IPS-11a (cell line): ENCODE results near the gene YAF2.

Experiments
- H3K4me3 ChIP-seq: one replicate; pipeline ENCODE4 v1.5.1; 2013; ENCODE audit warnings: low read depth, low read length, control low read depth

The YAF2 gene

GRCh38 chr12:42238240-42239140 is at the start of gene YAF2:
Gene YAF2, minus strand, starts transcription at chr12:42238248. Its CDS starts 68 bp downstream, at chr12:42238180.
- peak within 1 kb of the TSS; percentile 43 for H3K4me3 ChIP-seq

- H3K4me3 ChIP-seq, result no peak overlapping the region
These were observed 48.7 kb upstream of the YAF2 start for GRCh38 chr12:42286741-42287140.

GRCh38 chr12:42285431-42285830 is 47.4 kb upstream of the YAF2 start:
- H3K4me3 ChIP-seq, result no peak overlapping the region

- no peak overlapping the region for H3K4me3 ChIP-seq
These were observed 46.8 kb upstream of the YAF2 start for GRCh38 chr12:42284876-42285275.

GRCh38 chr12:42284157-42284556 is 46.1 kb upstream of the YAF2 start:
- no peak overlapping the region for H3K4me3 ChIP-seq

GRCh38 chr12:42283739-42284138 is 45.7 kb upstream of the YAF2 start:
- H3K4me3 ChIP-seq, result no peak overlapping the region

- H3K4me3 ChIP-seq, result no peak overlapping the region
These were observed 44.2 kb upstream of the YAF2 start for GRCh38 chr12:42282294-42282693.

- no peak overlapping the region for H3K4me3 ChIP-seq
These were observed 43.8 kb upstream of the YAF2 start for GRCh38 chr12:42281844-42282243.

GRCh38 chr12:42281278-42281677 is 43.2 kb upstream of the YAF2 start:
- H3K4me3 ChIP-seq, result no peak overlapping the region

- no peak overlapping the region for H3K4me3 ChIP-seq
These were observed 40.1 kb upstream of the YAF2 start for GRCh38 chr12:42278128-42278510.

- H3K4me3 ChIP-seq, result no peak overlapping the region
These were observed 39.5 kb upstream of the YAF2 start for GRCh38 chr12:42277396-42278127.

- no peak overlapping the region for H3K4me3 ChIP-seq
These were observed 37.5 kb upstream of the YAF2 start for GRCh38 chr12:42275499-42275898.

GRCh38 chr12:42273706-42274105 is 35.7 kb upstream of the YAF2 start:
- H3K4me3 ChIP-seq, result no peak overlapping the region

GRCh38 chr12:42270596-42270995 is 32.5 kb upstream of the YAF2 start:
- H3K4me3 ChIP-seq, result no peak overlapping the region

GRCh38 chr12:42267413-42268190 is 29.6 kb upstream of the YAF2 start:
- H3K4me3 ChIP-seq, result no peak overlapping the region

GRCh38 chr12:42266579-42267230 is 28.7 kb upstream of the YAF2 start:
- H3K4me3 ChIP-seq, result no peak overlapping the region

GRCh38 chr12:42262271-42262670 is 24.2 kb upstream of the YAF2 start:
- no peak overlapping the region for H3K4me3 ChIP-seq

GRCh38 chr12:42261708-42262107 is 23.7 kb upstream of the YAF2 start:
- H3K4me3 ChIP-seq, result no peak overlapping the region

- no peak overlapping the region for H3K4me3 ChIP-seq
These were observed 22.5 kb upstream of the YAF2 start for GRCh38 chr12:42260518-42260917.

- no peak overlapping the region for H3K4me3 ChIP-seq
These were observed 21.7 kb upstream of the YAF2 start for GRCh38 chr12:42259699-42260098.

GRCh38 chr12:42255866-42256261 is 17.8 kb upstream of the YAF2 start:
- H3K4me3 ChIP-seq, result no peak overlapping the region
